GM19468 (cell line): ENCODE measurements around the gene HAPLN1.
"Not testable (repeated sequence)": the region's sequence is repeated elsewhere in the genome, so short reads cannot be mapped to it uniquely, and the experiment has no call there.

Source experiments
- ATAC-seq: cut with Tn5 transposase; IDR thresholded peaks from one replicate; pipeline ENCODE4 v1.9.1; 2021; ENCODE audit warnings: mild to moderate bottlenecking, moderate library complexity, moderate number of reproducible peaks; ENCODE audit not compliant: unreplicated experiment; ENCODE audit errors: extremely low read depth

The HAPLN1 gene

DNA sequence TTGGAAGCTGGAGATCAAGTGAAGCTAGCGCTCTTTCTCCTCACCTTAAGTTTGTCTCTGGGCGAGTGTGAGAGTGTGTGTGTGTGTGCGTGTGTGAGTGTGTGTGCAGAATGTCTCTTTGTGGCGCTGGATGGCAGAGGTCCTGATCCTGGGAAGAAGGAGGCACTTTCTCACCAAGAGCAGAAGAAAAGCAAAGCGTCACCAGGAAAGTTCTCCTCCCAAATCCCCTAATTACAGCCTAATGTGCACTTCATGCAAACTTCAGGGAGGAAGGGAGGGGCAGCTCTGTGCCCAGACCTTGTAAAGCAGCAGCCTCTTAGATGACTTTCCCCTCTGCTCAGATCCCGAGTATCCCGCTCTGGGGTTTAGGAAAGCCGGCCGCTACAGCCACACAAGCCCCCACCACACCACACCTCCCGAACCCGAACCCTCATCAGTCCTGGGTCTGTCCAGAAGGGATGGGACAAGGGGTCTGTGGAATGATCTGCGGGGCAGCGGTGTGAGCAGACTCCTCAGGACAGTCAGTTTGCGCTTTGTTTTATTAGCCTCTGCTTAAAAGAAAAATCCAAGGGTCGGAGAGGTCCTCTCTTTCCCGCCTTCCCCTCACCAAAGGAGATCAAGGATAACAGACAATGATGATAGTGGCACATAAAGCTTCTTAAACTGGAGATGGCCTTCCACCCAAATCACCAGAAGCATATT is at the start of gene HAPLN1:
Gene HAPLN1 (minus strand): TSS at position 20 of the 702 bp plus-strand sequence. CDS start 47,332 bp downstream, outside the sequence.
- ATAC-seq, result no peak

GRCh38 chr5:83767409-83767992 is 46.8 kb upstream of the HAPLN1 start:
- no peak for ATAC-seq

DNA sequence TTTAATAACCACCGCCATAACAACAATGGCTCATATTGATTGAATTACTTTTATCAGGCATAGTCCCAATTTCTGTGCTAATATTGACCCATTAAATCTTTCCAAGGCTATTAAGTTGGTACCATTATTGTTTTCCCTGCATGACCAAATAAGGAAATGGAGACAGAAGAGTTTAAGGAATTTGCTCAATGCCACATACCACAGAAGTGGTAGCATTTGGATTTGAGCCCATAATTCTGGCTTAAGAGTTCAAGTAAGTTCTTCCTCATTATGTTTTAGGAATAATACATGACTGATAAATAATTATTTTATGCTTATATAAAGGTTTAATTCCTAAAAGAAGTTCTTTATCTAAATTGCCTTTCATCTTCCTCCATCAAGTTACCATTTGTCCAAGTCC is 43.4 kb upstream of the HAPLN1 start:
- ATAC-seq, result no peak

DNA sequence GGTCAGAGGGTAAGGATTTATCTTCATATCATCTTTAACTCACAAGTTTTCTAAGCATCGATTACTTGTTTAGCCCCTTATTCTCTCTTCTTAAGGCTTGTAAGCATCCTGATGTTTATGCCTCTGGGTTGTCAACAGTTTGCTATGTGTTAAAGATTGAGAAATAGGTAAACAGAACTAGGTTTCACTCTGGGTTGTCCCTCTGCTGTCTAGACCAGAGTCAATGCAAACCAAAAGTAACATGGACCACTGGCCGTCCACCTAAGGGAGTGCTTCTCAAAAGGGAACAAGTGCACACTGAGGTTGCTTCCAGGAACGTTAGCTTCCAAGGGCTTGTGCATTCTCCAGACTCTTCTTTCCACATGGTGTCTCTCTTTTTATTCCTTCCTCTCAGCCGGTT is 39.9 kb upstream of the HAPLN1 start:
- ATAC-seq, result no peak

DNA sequence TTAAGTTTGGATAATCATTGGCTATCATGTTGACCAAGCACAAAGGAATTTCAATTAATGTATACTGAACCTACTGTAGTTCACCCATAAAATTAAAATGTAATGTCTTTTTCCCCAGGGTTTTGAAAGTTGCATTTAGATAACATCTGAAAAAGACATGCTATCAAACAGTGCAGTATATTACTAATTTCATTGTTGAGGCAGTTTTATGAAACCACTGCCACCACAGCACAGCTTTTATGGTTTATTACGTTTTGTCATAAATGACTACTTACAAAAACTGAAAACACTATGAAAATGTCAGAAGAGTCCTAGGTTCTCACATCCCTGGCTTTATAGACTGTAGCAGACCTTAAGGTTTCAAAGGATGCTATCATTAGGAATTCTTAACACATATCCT is 32.0 kb upstream of the HAPLN1 start:
- no peak for ATAC-seq

- ATAC-seq, result no peak
Observed at GRCh38 chr5:83751201-83751600, 30.5 kb upstream of the HAPLN1 start.

GRCh38 chr5:83750749-83751148 is 30.1 kb upstream of the HAPLN1 start:
- no peak for ATAC-seq

- ATAC-seq, result no peak
Observed at GRCh38 chr5:83745816-83746215, 25.2 kb upstream of the HAPLN1 start.

DNA sequence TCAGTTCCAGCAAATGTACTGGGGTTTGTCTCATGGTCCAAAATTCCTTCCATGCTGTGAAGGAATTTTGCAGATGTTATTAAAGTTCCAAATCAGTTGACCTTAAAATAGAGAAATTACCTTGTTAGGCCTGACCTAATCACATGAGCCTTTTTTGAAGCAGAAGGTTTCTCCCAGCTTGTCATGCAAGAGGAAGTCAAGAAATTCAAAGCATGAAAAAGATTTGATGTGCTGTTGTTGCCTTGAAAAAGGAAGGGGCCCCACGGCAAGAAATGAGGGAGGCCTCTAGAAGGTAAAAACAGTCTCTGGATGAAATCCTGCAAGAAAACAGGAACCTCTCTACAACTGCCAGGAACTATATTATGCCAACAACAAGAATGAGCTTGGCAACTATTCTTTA is 24.2 kb upstream of the HAPLN1 start:
- no peak for ATAC-seq

- no peak for ATAC-seq
Observed at GRCh38 chr5:83742089-83742488, 21.4 kb upstream of the HAPLN1 start.

DNA sequence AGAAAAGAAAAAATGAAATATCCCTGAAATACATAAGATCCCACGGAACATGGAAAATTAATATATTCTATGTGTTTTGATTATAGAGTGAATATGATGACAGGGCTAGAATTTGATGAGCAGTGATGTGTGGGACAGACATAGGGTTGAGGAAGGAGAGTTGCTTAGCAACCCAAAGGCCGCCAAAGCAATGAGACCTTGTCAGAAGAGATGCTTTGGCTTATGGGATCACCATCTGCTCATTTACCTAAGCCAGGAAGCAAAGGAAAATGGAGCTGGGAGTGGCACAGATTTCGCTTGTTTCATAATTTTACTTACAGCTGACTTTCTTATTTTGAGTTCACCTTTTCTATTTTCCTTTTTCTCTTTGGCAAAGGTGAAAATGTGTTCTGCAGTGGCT is 20.9 kb upstream of the HAPLN1 start:
- ATAC-seq, result no peak

DNA sequence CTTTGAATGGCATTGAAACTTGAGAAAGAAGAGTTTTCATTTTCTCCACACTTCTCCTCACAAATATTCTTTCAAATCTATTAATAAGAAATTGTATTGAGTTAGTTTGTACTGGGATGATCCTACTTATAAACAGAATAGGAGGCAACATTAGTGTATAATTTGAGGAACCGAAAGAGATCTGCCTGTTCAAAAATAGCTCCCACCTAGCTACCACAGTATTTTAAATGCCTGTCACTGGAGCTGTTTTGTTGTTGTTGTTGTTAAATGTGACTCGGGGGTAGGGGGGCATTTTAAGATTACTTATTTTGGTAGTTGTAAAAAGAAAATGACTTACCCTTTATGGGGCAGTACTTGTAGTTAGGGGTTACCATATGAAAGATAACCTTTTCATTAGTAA is 20.1 kb upstream of the HAPLN1 start:
- no peak for ATAC-seq

- ATAC-seq, result not testable (repeated sequence)
Observed at GRCh38 chr5:83736169-83736568, 15.5 kb upstream of the HAPLN1 start.

DNA sequence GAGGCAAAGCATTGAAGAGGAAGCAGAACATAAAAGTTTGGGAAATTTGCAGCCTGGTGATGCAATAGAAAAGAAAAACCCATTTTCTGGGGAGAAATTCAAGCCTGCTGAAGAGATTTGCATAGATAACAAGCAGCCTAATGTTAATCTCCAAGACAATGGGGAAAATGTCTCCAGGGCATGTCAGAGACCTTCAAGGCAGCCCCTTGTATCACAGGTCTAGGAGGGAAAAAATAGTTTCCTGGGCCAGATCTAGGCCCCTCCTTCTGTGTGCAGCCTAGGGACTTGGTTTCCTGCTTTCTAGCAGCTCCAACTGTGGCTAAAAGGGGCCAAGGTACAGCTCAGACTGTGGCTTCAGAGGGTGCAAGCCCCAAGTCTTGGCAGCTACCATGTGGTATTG is 14.4 kb upstream of the HAPLN1 start:
- not testable (repeated sequence) for ATAC-seq

DNA sequence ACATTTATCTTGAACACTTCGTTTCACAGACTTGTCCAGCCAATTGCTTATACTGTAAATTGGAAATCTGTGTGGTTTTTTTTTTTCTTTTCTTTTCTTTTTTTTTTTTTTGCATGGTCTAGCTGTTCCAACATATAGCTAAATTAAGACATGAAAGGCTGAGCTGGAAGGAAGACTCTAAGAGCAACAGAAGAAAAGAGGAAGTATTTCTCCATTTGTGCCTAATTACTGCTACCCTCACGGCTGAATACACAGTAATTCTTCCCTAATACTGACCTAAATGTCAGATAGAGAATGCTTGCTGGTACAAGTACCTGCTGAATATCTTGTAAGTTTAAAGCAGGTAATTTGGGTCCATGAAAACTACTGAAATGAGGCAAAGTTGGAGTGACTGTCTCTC is 11.0 kb upstream of the HAPLN1 start:
- no peak for ATAC-seq

GRCh38 chr5:83729362-83729761 is 8.7 kb upstream of the HAPLN1 start:
- no peak for ATAC-seq

DNA sequence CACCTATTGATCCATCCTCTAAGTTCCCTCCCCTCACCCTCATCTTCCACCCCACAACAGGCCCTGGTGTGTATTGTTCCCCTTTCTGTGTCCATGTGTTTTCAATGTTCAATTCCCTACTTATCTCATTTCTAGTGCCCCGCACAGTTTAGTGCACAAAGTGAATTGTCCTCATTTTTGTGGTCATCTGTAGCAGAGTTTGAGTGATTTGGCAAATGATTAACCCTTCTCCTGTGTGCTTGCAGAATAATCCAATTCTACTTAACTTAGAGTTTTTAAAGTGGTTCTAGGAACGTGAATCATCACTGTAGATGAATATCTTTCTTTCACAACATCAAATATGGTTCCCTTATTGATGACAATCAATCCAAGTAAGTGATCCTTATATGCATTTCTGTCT is 6.3 kb upstream of the HAPLN1 start:
- no peak for ATAC-seq

DNA sequence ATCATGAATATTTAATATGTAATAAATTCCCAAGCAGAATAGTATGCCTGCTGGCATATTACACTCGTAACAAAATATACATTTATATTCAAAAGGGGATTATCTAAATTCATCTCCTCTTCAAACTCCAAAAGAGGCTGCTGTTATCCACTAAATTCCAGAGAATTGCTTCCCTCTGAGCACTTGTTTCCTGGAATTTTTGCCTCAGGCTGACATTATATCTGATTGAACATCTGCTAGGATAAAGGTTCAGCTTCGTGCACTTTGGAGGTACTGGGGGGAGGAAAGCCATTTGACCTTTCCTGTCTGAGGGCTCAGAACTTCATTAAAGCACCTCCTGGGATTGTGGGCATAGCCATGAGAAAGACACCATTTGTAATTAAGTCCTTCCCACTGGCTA is 4.3 kb upstream of the HAPLN1 start:
- ATAC-seq, result no peak

- ATAC-seq, result no peak
Observed at GRCh38 chr5:83724001-83724400, 3.3 kb upstream of the HAPLN1 start.

- ATAC-seq, result no peak
Observed at GRCh38 chr5:83723031-83723430, 2.4 kb upstream of the HAPLN1 start.

DNA sequence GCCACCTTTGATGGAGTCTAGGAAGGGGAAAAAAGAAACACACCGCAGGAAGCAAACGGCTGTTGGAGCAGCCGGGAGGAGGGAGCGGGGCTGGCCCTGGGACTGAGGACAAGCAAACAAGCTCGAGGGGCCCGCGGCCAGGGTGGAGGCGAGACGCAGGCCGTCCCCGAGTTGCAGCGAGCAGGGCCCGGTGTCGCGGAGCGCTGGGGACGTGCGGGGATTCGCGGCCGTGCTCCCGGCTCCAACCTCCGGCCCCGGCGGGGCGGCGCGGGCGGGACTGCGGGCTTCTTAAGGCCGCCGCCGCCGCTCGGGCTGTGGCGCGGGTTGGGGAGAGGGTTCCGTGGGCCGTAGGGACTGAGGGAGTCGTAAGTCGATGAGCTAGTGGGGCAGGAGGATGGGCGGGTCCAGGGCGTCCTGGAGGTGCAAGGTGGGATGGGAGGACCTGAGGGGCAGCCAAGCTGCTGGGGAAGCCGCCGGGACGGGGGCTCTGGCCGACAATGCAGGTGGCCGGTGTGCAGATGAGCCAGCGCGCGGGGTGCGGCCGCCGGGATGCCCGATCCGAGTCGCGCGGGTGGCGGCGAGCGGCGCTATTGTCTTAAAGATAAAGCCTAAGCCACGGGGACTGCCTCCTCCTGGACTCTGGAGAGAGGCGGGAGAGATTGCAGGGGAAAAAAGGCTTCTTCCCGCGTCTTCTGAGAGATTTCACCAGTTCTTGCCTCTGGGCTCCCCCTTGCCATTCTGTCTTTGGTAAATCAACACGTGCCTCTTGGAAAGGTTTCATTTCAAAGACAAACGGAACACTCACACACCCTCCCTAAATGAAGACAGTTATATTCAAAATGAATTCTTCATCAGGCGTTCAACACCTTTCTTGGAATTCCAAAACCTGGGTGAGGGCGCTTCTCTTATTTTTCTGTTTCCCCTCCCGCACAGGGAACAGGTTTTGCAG is 1.6 kb upstream of the HAPLN1 start:
- ATAC-seq, result no peak
